NCI-H2227 (cell line): Measurements from ENCODE around the gene MB.

Experiments used
- DNase-seq: peaks from one replicate; lab custom pipeline; 2025; ENCODE audit not compliant: unreplicated experiment; lab: John Stamatoyannopoulos, UW

The MB gene

DNA sequence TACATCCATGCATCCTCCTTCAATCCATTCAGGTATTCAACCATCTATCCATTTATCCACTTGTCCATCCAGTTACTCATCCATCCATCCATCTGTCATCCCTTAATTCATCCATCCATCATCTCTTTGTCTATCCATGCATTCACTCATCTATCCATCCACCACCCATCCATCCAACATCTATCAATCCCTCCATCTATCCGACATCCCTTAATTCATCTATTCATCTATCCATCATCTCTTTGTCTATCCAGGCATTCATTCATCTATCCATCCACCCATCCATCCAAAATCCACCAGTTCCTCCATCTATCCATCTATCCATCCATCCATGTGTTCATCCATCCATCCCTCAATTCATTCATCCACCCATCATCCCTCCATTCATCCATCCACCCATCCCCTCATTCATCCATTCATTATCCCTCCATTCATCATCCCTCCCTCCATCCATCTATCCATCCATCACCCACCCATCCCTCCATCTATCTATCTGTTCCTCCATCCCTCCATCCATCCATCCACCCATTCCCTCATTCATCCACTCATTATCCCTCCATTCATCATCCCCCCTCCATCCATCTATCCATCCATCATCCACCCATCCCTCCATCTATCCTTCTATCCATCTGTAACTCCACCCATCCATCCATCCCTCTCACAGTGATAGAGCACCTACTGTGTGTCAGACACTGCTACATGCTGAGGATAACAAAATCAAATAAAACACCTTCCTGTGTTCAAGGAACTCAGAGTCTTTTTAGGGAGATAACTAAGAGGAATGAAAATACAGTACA lies 1.5 kb upstream of the MB start:
- DNase-seq: no peak

DNA sequence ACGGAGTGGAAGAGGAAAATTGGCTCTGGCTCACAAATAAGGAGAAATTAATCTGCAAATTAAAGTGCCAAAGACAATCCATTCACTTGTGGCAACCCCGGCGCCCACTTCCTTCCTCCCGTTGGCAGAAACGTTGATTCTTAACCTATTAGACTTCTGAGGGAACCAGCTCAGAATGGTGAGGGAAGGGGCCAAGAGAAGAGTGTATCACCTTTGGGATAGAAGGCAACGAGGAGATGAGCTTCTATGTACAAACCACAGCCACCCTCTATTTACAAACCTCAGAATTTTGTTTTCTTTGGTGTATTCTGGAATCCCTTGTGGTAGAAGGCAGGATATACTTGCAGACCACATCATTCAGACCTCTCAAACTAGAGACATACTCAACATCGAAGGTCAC lies 1.1 kb downstream of the MB start:
- DNase-seq: no peak

DNA sequence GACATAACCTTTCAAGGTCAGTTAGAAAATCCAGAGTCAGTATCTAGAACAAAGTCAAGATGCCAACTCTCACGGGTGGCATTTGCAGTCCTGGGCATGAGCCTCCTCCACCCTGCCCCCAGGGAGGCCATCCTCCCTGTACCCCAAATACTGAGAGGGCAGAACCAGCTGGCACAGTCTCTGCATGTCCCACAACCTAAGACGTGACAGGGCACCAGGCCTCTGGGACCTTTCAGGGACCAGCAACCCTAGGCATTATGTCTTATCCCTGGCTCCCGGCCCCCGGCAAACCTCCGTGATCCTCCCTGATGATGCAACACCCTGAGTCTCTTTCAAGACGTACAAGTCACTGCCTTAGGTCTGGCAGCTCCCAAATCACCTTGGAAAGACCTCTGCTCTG lies 2.0 kb downstream of the MB start:
- DNase-seq: no peak

DNA sequence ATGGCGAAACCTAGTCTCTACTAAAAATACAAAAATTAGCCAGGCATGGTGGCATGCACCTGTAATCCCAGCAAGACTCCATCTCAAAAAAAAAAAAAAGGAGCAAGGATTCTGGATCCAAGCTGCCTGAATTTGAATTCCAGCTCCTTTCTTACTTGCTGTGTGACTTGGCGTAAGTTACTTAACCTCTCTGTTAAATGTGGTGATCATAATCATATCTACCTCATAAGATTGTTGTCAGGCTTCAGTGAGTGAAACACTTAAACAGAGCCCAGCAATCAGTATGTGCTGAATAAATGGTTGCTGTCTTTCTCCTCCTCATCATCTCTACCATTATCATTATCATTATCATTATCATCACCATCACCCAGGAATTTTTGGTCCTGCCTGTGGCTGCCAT lies 2.7 kb downstream of the MB start:
- DNase-seq: no peak

DNA sequence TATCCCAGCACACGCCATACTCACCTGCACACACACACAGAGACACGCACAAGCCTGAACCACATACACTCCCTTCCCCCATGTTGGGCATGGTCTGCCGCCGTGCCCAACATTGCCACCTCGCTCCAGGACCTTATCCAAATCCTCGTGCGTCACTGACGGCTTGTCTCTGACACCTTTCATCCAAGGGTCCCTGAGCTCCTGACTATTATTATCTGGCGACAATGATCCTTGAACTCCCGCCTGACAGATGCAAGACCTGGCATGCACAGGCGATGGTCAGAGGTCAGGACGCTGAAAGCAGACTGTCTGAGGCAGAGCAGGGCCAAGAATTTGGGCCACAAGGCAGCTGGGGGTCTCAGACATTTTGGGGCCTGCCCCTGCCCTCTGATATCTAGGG lies 4.2 kb downstream of the MB start:
- DNase-seq: no peak

DNA sequence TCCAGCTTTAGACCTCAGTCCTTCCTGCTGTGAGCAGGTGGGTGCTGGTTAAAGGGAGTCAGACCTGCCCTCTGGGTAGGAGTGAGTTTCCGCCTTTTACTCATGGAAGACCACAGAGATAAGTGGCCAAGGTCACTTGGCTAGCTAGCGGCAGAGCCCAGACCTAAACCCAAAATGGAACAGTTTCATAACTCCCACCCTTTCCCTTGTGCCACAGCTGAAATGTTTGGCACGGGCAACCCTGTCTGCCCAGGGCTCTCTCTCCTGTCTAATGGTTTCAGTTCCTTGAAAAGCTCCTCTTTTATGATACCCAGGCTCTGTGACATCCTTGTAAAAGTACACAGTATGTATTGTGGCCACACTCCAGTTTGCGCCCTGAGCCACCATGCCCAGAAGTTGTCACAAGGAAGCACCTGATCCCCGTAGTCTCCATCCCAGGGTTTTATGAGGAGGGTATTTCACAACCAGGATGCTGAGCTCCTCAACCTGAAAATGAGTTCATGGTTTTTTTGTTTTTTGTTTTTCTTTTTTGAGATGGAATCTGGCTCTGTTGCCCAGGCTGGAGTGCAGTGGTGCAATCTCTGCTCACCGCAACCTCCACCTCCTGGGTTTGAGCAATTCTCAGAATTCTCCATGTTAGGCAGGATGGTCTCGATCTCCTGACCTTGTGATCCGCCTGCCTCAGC lies 5.1 kb downstream of the MB start:
- no peak for DNase-seq

DNA sequence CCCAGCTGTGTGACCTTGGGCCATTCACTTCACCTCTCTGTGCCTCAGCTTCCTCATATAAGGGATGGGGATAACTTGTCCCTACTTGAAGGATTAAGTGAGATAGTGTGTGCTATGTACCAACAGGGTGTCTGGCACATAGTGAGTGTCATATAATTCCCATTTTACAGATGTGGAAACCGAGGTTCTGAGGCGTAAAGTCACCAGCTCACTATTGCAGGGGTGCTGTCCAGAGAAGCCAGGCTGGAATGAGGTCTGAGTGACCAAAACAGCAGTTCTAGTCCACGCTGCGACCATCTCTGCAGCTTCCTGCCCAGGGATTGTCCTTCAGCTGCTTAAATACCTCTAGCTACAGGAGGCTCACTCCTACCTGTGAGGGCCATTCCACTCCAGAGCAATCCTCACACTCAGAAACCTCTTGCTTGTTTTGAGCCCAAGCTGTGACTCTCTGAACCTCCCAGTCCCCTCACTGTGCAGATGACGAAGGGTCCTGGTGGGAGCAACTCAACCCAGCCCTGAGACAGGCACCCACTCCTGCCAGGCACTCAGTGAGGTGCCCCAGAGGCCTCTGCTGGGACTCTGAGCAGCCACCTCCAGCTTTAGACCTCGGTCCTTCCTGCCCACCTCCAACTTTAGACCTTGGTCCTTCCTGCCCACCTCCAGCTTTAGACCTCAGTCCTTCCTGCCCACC lies 5.8 kb downstream of the MB start:
- DNase-seq: no peak

DNA sequence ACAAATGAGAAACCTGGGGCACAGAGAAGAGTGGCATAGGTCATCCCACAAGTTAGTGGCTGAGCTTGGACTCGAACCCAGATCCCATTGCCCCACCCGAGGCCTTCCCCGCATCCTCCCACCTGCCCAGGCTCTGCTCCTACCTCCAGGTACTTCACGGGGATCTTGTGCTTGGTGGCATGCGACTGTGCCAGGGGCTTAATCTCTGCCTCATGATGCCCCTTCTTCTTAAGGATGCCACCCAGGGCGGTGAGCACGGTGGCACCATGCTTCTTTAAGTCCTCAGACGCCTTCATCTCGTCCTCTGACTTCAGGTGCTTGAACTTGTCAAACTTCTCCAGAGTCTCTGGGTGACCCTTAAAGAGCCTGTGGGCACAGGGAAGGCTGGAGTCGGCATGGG lies 6.4 kb downstream of the MB start:
- DNase-seq: no peak

DNA sequence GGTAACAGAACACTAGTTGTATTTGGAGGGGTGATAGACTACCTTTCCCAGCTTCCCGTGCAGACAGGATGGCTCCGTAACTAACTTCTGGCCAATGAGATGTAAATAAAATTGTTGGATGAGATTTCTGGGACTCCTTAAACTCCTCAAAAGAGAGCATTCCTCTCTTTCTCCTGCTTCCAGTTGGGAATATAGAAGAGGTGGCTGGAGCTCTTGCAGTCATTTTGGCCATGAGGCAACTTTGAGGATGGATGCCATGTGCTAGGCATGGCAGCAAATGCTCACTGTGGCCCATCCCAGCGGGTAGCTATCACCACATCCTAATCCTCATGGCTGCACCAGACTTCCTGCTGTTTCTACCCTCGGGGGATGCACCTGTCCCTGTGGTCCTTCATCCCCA lies 7.4 kb downstream of the MB start:
- DNase-seq: no peak

DNA sequence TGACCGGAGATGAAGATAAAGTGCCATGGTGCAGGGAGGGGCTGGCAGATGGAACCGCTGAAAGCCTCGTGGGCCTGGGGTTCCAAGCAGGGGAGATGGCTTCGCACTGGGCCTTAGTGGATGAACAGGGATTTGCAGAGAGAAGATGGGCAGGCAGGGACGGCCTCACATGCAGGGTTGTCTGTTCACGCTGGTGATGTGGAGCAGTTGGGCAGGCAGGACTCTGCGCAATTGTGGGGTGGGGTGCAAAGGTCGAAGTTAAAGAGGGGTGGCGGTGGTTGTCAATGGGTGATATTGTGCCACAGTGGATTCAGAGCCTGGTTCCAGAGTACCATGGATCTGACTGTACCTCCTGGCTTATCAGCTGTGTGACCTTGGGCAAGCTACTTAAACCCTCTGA lies 7.9 kb downstream of the MB start:
- no peak for DNase-seq

DNA sequence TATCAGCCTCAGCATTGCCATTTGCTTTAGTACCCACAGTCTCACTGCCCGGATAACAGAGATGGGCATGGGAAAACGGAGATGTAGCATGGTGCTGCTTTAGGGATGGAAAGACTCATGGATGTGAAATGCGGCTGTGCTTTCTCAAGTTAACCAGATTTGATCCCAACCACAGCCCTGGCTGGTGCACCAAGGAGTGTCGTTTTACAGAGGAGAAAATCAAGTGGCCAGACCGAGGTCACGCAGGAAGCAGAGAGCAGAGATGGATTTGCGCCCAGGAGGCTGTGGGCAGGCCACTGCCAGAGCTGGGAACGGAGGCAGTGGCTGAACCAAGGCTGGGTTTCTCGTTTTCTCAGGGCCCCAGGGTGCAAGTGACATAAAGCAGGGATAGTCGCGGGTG lies 9.0 kb downstream of the MB start:
- DNase-seq: no peak

DNA sequence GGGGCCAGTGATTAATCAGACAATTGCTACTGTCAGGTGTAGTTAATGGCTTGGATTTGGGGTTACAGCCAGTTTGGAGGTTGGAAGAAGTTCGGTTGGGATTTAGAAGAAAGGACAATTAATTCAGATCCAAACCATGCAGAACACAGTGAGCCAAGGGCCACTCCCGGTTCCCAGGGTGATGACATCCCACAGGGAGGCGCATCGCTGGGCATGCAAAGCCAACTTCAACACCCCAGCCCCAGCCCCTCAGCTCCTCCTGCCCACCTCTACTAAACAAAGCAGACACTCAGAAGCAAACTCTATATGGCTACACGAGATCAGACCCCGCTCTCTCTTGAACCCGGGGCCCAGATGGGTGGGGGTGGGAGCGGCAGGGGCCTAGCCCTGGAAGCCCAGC lies 10.2 kb downstream of the MB start:
- DNase-seq: no peak

DNA sequence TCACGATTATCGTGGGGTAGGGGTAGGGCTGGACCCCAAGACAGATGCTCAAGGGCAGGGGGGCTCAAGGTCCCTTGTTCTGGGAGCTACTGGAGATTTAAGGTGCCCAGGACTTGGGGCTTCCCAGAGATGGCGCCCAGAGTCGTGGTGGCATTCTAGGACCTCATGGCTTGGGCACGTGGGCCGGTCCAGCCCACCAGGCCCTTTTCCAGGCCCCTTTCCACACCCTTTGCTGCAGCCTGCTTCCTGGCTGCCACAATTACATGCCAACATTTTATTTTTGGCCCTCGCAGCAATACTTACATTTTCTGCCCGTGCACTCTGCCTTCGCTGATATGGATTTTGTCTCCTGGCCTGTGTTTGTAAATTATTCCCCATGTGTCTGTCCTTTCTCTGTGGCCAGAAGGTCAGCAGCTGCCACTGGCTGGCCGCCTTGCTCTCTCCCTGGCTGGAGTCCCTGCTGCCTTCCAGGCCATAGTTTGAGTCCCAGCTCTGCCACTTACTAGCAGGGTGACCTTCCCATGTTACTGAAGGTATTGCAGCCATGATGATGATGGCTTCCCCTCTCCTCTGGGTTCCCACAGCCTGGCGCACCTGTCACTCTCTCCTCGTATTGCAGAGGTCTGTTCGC lies 11.2 kb downstream of the MB start:
- no peak for DNase-seq

DNA sequence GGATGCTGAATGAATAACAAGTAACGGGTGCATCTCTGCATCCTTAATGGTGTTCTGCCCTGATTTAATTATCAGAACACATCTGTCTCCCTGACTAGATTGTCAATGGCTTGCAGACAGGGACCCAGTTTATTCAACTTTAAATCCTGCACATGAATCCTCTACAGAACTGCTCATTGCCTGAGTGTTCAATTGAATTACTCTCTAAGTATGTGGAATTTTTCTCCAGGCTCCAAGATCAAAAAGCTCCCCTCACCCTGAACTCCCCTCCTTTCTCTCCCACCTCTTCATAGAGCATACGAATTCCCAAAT lies 11.8 kb downstream of the MB start:
- DNase-seq: no peak

DNA sequence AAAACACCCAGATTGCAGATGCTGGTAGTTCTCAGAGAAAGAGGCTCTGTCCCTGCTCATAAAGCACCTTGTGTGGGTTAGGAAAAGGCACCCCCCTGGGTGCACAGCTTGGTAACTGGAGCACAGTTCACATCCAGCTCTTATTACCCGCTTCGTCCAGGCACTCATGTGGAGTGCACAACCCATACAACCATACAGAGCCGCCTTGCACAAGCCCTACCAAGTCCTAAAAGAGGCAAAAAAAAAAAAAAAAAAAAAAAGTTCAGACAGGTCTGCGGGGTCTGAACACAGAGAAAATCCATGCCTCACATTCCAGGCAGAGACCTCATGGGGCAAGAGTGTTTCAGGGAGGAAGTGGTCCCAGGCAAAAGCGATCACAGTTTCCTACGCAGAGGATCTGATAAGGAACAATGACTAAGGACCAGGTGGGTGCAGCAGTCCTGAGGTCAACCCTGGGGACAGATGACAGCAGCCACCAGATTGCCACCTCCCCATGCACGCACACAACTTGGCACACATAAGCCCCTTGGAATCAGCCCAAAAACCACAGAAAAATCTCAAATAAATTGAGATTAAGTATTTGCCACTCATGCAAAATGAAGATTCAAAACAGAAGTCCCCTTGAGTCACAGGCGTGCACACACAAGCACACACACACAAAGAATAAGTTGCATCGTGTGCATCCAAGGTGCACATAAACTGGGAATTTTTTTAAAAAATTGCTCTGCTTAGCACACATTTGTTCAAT lies 12.3 kb downstream of the MB start:
- DNase-seq: no peak

DNA sequence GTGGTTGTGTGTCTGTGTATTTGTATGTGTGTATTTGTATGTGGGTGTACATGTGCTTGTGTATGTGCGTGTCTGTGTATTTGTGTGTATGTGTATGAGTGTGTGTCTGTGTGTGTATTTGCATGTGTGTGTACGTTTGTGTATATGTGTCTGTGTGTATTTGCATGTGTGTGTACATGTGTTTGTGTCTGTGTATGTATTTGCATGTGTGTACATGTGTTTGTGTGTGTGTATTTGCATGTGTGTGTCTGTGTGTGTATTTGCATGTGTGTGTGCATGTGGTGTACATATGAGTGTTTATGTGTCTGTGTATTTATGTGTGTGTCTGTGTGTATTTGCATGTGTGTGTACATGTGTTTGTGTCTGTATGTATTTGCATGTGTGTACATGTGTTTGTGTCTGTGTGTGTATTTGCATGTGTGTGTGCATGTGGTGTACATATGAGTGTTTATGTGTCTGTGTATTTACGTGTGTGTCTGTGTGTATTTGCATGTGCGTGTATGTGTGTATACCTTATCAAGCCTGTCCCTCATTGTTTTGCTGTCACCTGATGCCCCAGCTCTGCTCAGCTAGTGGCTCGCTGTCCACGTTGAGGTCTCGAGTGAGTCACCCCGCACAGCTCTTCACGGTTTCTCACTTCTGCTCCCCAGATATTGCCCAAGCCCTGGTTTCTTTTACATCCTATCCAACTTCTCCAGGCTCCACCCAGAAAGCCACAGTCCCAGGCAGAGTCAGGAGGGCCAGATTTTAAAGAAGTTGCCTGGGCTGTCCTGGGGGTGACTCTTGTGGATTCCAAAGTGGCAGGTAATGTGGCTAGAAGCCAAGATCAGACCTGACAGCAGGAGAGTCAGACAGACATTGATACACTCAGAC lies 15.2 kb downstream of the MB start:
- DNase-seq: no peak

DNA sequence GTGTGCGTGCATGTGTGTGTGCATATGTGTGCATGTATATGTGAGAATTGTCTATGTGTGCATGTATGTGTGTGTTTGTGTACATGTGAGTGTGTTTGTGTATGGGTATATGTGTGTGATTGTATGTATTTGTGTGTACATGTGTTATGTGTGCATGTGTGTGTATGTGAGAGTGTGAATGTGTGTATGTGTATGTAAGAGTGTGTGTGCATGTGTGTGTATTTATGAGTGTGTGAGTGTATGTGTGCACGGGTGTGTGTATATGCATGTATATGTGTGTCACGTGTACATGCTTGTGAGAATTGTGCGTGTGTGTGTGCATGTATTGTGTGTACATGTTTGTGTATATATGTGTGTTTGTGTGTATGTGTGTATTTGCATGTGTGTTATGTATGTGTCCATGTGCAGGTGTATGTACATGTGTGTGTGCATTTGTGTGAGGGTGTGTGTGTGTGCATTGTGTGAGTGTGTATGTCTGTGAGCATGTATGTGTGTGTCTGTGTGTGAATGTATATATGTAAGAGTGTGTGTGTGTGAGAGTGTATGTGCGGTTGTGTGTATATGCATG lies 16.0 kb downstream of the MB start:
- no peak for DNase-seq

DNA sequence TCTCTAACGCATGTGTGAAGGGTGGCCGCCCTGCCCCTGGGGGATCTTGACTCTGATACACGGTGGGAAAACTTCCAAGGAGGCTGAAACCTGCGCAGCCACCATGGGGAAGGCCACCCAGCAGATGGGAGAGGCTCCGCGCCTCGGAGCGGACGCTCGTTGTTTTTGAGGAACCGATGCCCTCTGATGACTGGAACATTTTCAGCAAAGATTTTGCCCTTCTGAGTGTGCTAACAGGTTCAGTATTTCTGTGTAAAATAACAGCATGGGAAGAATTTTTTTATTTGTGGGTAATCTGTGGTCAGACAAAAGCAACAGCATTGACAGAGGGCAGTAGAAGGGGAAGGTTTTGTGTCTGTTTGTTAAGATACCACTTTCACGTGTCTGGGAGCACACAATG lies 16.7 kb downstream of the MB start:
- DNase-seq: no peak

DNA sequence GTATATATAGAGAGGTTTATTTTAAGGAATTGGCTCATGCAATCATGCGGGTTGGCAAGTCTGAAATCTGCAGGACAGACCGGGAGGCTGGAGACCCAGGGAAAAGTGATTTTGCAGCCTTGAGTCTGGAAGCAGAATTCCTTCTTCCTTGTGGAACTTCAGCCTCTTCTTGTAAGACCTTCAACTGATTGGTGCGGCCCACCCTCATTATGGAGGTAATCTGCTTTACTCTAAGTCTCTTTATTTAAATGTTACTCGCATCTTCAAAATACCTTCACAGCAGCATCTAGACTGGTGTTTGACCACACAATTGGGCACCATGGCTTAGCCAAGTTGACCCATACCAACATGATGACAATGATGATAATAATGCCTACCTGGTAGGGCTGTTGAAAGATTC lies 17.8 kb downstream of the MB start:
- no peak for DNase-seq

DNA sequence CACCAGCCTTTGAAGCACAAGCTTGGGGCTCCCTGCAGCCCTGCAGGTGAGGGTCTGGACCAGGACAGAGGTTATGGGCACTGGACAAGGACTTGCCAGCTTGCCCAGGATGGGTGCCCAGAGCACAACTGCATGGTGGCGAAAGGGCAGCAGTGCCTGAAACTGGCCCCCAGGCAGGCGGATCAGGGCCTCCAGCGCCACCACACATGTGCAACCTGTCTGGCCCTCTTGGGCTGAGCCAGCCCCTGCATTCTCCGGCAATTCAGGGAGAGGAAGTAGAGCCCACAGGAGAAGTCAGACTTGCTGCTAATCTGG lies 18.8 kb downstream of the MB start:
- no peak for DNase-seq
